ENCODE measurements around the gene SPATA46. TPM values are rescaled to one million over a fixed set of nuclear protein-coding genes. Genes with fewer than 3 reads are reported as not detected.

SPATA46 gene
- total and polyA plus RNA-seq, 2 of the 8 experiments (the other 6 are each of a cell fraction or from before 2014, with no cell fraction given), result not detected

- CTCF ChIA-PET (ENCODE audit: partially characterized antibody), result interaction anchor here (1.2 to 1.8 kb wide), 4 partner anchors 13 to 28 kb away, joined by 3 to 5 read pairs (median 4); no protein-coding TSS in a partner anchor
- Histone ChIP-seq H4K5ac (ENCODE audit: insufficient read length, low read depth, low read length) (no peak overlapping the region), H2BK5ac (ENCODE audit: low read depth, low read length) (no peak overlapping the region), H3K36me3 (ENCODE audit: control insufficient read depth in 2 of 4, insufficient read depth in 4 of 4, low read length in 3 of 4) (peaks cover 0 to 6% (median 1%) of the 10 kb centered on the region in 4 experiments; a peak in 1 of 8 replicates), H3K79me2 (ENCODE audit: control insufficient read depth in 1 of 2, insufficient read depth in 2 of 2, low read length in 2 of 2) (no peaks in the 10 kb centered on the region), H3K79me1 (ENCODE audit: low read depth, low read length) (no peaks in the 10 kb centered on the region), H2BK15ac (ENCODE audit: low read length) (no peak overlapping the region), H3K4me1 (replicated peaks in 1 of 4; ENCODE audit: control insufficient read depth in 3 of 4, insufficient read depth in 4 of 4, low read length in 3 of 4) (no peaks in the 10 kb centered on the region), H3K23me2 (ENCODE audit: low read depth, low read length) (no peaks in the 10 kb centered on the region), H3K4me3 (ENCODE audit: extremely low read depth in 1 of 4, insufficient read depth in 2 of 4, low read depth in 3 of 4, low read length in 4 of 4) (no peak overlapping the region), H4K20me1 (replicated peaks in 1 of 2; ENCODE audit: control insufficient read depth in 1 of 2, insufficient read depth in 2 of 2, low read length in 2 of 2) (peaks cover 0 to 2% of the 10 kb centered on the region in 2 experiments), H2BK120ac (replicated peaks; ENCODE audit: low read depth, low read length) (no peak overlapping the region), H3K4me2 (ENCODE audit: insufficient read depth in 1 of 2, low read depth in 2 of 2, low read length in 2 of 2) (no peak overlapping the region), H3K4ac (replicated peaks; ENCODE audit: insufficient read length, low read depth, low read length) (no peak overlapping the region), H3K9ac (replicated peaks in 1 of 4; ENCODE audit: extremely low read depth in 1 of 4, low read depth in 3 of 4, low read length in 3 of 4) (no peak overlapping the region), H3K18ac (ENCODE audit: extremely low read depth, low read length) (no peak overlapping the region), H3K23ac (ENCODE audit: insufficient read length) (no peak overlapping the region), H4K91ac (replicated peaks; ENCODE audit: insufficient read length, low read length) (no peak overlapping the region), H2BK12ac (ENCODE audit: low read depth, low read length) (no peak overlapping the region), H2BK20ac (ENCODE audit: low read length) (no peak overlapping the region), H2AK5ac (ENCODE audit: low read depth, low read length) (no peak overlapping the region), H3K56ac (replicated peaks; ENCODE audit: insufficient read length, low read depth, low read length) (no peak overlapping the region), H4K8ac (ENCODE audit: extremely low read depth, insufficient read depth, low read length) (no peak overlapping the region), H2AFZ (ENCODE audit: low read length) (no peak overlapping the region), H3K14ac (ENCODE audit: insufficient read length) (no peak overlapping the region), H3K27me3 (replicated peaks in 1 of 4; ENCODE audit: control insufficient read depth in 3 of 4, extremely low read depth in 1 of 4, insufficient read depth in 3 of 4, low read length in 3 of 4) (no peaks in the 10 kb centered on the region), H3K27ac (ENCODE audit: low read depth, low read length) (no peak overlapping the region), H3K9me3 (ENCODE audit: insufficient read depth in 2 of 2, low read depth in 1 of 2, low read length in 1 of 2) (no peaks in the 10 kb centered on the region)
- FAIRE-seq (no peak), DNase-seq (ENCODE audit: low read depth in 1 of 2, low spot score in 2 of 2) (no peak)
- WGBS, 2 experiments (ENCODE audit: extremely low coverage in 1 of 2, insufficient coverage in 1 of 2, insufficient read length in 1 of 2, insufficient replicate concordance in 2 of 2, low coverage in 1 of 2, low lambda C conversion rate in 2 of 2, missing lambda C conversion rate in 1 of 2), result 87% methylated on average over 3 of the region's 3 CpGs; no CpG with 5 or more reads in 1 of the 2 experiments
- POLR2A ChIA-PET (ENCODE audit: partially characterized antibody), result no interaction called here
- TF ChIP-seq TEAD4 (IDR thresholded peaks at IDR 0.05; ENCODE audit: low read depth, low read length) (no peak), POLR2AphosphoS5 (IDR thresholded peaks at IDR 0.05; ENCODE audit: low read depth, low read length) (no peak), POU5F1 (IDR thresholded peaks at IDR 0.05; ENCODE audit: low read depth, low read length) (no peak), EP300 (IDR thresholded peaks at IDR 0.05; ENCODE audit: borderline replicate concordance in 1 of 2, low read depth in 2 of 2, low read length in 2 of 2) (no peak), CTBP2 (IDR thresholded peaks at IDR 0.05; ENCODE audit: borderline replicate concordance, insufficient read depth, insufficient read length, low read length) (no peak), JUN (IDR thresholded peaks at IDR 0.05; ENCODE audit: low read depth, low read length) (no peak), ATF2 (IDR thresholded peaks at IDR 0.05; ENCODE audit: low read length) (no peak), RFX5 (IDR thresholded peaks at IDR 0.05; ENCODE audit: borderline replicate concordance, low read depth, low read length) (no peak)
Measured at GRCh38 chr1:162363823-162364222, 12.8 kb downstream of the SPATA46 start.
